Activated CD8-positive, alpha-beta memory T cell treated with anti-CD3 and anti-CD28 coated beads, Interleukin-2, amount 50 U/mL, for 24 hours (primary cell): Measurements from ENCODE around the gene CNNM2.

ENCODE experiments used
- DNase-seq: peaks from one replicate; pipeline ENCODE4 v3.0.0-alpha.2; 2020; ENCODE audit errors: extremely low read depth

Gene CNNM2

DNA sequence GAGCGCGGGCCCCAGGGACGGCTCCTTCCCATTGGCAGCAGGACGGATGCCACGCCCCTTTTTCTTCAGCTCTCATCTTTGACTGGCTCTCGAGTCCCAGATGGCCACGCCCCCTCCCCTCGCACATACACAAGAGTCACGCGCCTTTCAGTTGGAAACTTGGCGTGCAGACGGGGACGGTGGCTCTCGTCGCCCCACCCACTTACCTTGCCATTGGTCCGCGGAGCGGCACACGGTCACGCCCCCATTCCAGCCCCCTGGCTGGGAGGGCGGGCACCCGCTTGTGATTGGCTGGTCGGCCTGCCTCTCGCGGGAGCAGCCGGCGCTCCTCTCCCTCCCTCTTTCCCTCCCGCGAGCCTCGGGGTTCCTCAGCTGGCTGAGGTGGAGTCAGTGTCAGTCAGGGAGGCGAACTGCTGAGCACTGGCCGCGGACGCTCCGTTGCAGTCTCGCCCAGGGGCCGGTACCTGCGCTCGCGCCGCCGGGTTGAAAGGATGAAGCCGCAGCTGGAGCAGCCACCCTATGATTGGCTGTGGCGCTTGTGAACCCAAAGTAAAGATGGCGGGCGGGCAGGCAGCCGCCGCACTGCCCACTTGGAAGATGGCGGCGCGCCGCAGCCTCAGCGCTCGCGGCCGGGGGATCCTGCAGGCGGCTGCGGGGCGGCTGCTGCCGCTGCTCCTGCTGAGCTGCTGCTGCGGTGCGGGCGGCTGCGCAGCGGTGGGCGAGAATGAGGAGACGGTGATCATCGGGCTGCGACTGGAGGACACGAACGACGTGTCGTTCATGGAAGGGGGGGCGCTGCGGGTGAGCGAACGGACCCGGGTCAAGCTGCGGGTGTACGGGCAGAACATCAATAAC lies at the start of gene CNNM2:
Gene CNNM2 (plus strand): TSS at position 333 of the 855 bp plus-strand sequence. CDS start 187 bp downstream, at position 520.
- peak; percentile 99 for DNase-seq

- DNase-seq, result no peak
Measured at GRCh38 chr10:102868911-102869257, 49.2 kb upstream of the CNNM2 start.

- DNase-seq, result no peak
Measured at GRCh38 chr10:102869258-102870198, 48.6 kb upstream of the CNNM2 start, which contains the start of gene AS3MT. TSS of gene AS3MT (plus strand) at chr10:102869470. CDS start at chr10:102869593, 123 bp downstream.

DNA sequence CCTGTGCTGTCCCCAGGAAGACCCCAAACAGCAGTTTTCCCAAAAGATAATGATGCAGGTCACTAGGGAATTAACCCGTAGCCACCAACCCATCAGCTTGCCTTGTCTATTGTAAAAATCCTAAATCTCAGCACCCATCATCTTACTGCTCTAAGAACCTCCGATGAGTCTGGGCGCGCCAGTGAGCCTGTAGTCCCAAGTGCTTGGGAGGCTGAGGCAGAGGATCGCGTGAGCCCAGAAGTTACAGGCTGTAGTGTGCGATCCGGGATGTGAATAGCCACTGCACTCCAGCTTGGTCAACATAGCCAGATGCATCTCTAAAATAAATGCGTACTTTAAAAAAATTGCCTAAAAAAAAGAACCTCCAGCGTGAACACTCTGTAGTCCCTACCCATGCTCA lies 47.9 kb upstream of the CNNM2 start:
- DNase-seq, result no peak

GRCh38 chr10:102872163-102872562 lies 45.9 kb upstream of the CNNM2 start:
- DNase-seq, result no peak

DNA sequence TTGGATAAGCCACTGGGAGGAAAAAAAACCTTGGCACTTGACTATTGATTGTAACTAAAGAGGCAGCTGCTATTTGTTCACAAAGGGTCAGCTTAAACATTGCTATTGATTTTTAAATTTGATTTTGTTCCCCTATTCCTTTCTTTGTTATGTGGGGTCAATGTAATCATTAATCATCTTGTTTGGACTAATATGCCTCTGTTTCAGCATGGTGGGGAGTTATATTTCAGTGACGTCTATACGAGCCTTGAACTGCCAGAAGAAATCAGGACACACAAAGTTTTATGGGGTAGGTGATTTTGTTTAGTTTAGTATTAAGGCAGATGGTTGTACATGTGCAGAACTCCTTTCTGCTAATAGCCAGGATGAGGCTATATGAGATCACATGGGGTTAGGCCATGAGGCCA lies 41.3 kb upstream of the CNNM2 start:
- DNase-seq, result no peak

DNA sequence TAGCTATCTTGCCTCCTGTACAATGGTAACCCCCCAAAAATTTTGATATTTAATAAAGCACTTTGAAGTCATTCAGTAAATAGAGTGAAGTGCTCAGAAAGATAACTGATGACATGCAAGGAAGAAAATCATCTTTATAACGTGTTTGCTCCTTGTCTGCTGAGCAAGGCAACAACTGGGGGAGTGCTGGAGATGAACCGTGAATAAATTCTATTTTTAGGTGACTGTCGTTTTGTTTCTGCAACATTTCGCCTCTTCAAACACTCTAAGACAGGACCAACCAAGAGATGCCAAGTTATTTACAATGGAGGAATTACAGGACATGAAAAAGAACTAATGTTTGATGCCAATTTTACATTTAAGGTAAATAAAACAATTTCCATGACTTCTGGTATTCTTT lies 39.5 kb upstream of the CNNM2 start:
- no peak for DNase-seq

GRCh38 chr10:102880256-102880655 lies 37.8 kb upstream of the CNNM2 start:
- no peak for DNase-seq

- no peak for DNase-seq
Measured at GRCh38 chr10:102888048-102888447, 30.0 kb upstream of the CNNM2 start.

DNA sequence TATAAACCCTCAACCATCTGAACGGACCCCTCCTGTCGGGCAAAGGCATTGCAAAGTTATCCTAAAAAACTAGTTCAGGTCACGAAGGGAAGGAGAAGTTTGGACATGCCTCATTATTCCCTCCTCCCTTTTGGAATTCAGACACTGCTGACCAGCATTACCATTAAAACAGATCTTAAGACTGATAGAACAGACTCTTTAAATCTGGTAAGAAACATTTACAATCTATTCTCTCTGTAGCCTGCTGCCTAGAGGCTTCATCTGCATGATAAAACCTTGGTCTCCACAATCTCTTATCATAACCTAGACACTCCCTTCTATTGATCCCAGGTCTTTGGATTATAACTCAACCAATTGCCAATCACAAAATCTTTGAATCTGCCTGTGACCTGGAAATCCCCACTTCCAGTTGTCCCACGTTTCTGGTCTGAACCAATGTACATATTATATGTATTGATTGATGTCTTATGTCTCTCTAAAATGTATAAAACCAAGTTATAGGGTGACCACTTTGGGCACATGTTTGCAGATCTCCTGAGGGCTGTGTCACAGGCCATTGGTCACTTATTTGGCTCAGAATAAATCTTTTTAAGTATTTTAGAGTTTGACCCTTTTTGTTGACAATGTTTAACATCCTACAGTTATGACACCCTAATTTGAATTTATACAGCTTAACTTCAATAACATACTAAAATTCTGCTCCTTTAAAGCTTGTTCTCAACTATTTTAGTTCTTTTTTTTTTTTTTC lies 23.5 kb upstream of the CNNM2 start:
- DNase-seq, result no peak

- DNase-seq, result no peak
Measured at GRCh38 chr10:102900006-102900405, 18.1 kb upstream of the CNNM2 start.

DNA sequence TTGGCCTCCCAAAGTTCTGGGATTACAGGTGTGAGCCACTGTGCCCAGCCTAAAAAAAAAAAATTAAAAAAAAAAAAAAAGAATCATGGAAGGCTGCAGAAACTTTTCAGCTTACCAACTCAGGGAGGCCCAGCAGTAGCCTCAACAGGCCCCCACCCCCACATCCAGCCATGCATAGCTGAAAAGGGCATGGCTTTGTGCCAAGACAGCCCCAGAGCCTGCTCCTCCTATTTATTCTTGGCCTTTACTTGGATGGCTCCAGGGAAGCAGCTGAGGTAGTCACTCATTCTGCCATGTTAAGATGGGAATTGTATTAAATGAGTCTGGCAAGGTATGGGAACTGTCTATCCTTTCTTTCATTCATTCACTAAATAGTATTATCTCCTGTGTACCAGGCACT lies 13.7 kb upstream of the CNNM2 start:
- DNase-seq, result no peak

- DNase-seq, result no peak
Measured at GRCh38 chr10:102906507-102906906, 11.6 kb upstream of the CNNM2 start.

DNA sequence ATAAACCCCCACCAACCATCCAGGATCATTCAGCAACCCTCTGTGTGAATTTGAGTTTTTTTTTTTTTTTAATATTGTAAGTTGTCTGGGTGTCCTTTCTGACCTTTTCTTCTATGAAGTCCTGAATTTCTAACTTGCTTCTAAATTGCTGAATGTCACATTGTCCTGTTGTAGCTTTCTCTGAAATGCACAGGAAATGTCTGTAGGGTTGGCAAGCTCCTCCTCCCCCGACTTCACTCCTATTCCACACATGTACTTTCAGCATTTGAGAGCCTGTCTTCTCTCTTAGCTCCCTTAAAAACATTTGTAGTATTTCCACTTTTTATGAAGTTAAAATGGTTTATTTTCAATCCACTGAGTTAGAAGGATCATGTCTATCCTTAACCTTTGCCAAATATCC lies 3.3 kb upstream of the CNNM2 start:
- no peak for DNase-seq

DNA sequence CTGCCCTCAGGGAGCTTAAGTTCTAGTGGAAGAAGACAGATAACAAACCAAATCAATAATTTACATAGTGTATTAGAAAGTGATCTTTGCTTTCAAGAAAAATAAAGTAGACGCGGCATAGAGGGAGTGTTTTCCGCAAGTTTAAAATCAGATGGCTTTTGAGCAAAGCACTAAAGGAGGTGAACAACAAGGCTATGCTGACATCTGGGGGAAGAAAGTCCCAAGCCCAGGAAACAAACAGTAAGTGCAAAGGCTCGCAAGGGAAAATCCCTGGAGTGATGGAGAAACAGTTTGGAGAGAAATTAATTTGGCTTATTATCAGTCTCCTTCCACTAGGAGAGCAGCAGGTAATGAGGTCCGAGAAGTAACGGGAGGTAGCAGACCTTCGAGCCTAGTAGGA lies 1.9 kb upstream of the CNNM2 start:
- no peak for DNase-seq

- peak; percentile 43 for DNase-seq
Measured at GRCh38 chr10:102917314-102917961, 656 bp upstream of the CNNM2 start.

GRCh38 chr10:102918817-102919245 lies 737 bp downstream of the CNNM2 start:
- DNase-seq, result no peak

- no peak for DNase-seq
Measured at GRCh38 chr10:102919246-102919959, 1.3 kb downstream of the CNNM2 start.

DNA sequence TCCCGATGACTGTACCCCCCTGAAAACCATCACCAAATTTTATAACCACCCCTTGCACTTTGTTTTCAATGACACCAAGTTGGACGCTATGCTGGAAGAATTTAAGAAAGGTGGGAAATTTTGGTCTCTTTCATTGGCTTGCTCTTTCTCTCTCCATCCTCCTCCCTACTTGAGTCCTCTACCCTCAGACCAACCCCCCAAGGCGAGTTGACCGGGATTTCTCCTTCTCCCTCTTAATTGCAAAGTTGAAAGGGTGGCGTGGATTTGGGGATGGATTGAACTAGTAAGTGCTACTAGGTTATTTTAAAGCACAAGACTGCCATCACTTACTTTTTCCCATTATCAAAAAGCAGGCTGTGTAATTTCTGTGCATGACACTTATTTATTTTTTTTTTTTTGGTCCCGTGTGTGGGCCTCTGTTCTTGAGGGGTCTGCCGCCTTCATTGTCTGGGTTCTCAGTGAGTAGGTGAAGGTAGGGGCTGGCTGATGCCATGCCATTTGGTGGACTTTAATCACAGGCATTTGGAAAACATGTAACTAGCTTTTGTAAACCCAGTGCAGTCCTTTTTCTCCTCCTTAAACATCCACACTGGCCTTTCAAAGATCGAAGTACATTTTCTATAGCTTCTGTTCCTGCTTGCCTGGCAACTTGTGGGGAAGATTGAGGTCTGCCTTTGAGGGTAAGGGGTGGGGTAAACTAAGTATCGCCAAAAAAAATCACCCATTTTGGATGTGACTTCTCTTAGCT lies 2.1 kb downstream of the CNNM2 start:
- DNase-seq, result no peak

DNA sequence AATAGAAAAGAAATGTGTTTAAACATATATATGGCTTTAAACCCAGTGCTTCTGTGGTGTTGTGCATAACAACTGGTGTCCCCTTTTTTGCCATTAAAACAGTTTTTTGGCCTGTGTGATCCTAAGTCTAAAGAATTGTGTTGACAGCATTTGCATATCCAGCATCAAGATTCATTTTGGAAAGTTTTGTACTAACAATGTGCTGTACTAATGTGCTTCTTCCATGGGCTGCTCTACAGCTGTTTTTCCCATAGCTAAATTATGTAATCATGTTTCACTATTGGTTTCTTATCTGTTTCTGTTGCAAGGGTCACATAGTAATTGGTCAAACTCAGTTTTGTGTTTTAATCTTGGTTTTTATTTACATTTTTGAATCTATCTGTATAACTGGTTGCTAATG lies 5.5 kb downstream of the CNNM2 start:
- DNase-seq, result no peak
